HFF-Myc (cell line): ENCODE results near the gene SHF.

Source experiments
- DNase-seq: peaks from one replicate; pipeline ENCODE4 v3.0.0-alpha.2; 2011; ENCODE audit warnings: low read depth; ENCODE audit errors: extremely low read depth
- H3K4me3 ChIP-seq: replicated peaks from 2 replicates; pipeline ENCODE4 v1.5.1; 2011; ENCODE audit warnings: low read depth, mild to moderate bottlenecking, control low read depth, low read length
- TF ChIP-seq, protein P1 (sequence below): IDR thresholded peaks from 2 replicates; pipeline ENCODE4 v1.5.1; 2012; ENCODE audit warnings: mild to moderate bottlenecking, low read depth, low read length, control low read depth; ENCODE audit errors: missing control alignments

The SHF gene

DNA sequence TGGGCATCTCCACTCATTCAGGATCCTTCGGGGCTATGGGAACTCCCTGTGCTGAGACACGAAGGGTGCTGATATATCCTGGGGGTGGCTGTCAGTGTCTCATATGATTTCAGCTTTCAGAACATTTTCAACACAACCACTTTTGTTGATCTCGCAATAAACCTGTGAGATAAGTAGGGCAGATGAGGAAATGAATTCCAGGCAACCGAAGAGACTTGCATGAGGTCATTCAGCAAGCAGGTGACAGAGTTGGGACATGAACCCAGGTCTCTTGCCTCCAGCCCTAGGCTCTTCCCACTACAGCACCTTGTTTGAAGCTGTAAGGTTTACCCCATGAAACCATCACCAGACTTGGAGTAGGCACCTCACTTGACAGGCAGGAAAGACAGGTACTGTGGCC, 41.4 kb downstream of the SHF start:
- H3K4me3 ChIP-seq, result no peak overlapping the region
- TF ChIP-seq, protein P1, sequence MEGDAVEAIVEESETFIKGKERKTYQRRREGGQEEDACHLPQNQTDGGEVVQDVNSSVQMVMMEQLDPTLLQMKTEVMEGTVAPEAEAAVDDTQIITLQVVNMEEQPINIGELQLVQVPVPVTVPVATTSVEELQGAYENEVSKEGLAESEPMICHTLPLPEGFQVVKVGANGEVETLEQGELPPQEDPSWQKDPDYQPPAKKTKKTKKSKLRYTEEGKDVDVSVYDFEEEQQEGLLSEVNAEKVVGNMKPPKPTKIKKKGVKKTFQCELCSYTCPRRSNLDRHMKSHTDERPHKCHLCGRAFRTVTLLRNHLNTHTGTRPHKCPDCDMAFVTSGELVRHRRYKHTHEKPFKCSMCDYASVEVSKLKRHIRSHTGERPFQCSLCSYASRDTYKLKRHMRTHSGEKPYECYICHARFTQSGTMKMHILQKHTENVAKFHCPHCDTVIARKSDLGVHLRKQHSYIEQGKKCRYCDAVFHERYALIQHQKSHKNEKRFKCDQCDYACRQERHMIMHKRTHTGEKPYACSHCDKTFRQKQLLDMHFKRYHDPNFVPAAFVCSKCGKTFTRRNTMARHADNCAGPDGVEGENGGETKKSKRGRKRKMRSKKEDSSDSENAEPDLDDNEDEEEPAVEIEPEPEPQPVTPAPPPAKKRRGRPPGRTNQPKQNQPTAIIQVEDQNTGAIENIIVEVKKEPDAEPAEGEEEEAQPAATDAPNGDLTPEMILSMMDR, result no peak
- DNase-seq, result no peak

DNA sequence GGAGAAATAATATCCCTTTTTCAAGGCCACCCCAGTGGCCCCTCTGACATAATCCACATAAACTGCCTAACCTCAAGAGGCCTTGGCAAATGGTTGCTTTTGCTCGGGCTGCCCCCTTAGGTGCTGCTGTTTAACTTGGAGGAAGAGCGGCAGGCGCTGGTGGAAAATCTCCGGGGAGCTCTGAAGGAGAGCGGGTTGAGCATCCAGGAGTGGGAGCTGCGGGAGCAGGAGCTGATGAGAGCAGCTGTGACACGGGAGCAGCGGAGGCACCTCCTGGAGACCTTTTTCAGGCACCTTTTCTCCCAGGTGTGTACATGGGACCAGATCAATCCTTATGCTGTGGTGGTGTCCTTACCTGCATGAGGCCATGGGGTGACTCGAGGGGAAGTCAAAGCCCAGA, 43.0 kb downstream of the SHF start:
- no peak overlapping the region for H3K4me3 ChIP-seq
- DNase-seq, result no peak
- TF ChIP-seq, protein P1, result no peak

DNA sequence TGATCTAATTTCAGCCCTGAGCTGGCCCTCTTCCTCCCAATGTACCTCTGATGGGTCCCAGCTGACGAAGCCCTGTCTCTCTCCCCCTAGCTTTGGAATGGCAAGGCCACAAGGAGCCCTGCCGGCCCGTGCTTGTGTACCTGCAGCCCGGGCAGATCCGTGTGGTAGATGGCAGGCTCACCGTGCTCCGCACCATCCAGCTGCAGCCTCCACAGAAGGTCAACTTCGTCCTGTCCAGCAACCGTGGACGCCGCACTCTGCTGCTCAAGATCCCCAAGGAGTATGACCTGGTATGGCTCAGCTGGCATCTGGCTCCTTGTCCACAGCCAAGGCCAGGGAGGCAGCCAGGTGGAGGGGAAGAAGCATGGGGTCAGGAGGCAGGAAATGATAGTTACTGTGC, 43.8 kb downstream of the SHF start:
- TF ChIP-seq, protein P1, result no peak
- H3K4me3 ChIP-seq, result no peak overlapping the region
- no peak for DNase-seq

DNA sequence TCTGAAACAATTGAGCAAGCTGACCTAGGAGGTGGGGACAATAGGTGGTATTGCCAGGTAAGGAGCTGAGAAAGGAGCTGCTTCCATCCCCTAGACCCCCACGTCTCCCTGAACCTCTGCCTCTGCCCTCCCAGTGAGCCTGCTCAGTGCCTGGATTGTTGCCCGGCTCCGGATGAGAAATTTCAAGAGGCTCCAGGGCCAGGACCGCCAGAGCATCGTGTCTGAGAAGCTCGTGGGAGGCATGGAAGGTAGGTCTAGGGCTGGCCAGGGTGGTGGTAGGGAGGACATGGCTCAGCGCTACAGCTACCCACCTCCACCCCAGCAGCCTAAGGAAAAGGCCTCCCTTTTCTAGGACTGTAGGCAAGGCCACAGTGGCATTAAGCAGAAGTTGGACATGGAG, 44.7 kb downstream of the SHF start:
- DNase-seq, result no peak
- no peak overlapping the region for H3K4me3 ChIP-seq
- TF ChIP-seq, protein P1, result no peak

DNA sequence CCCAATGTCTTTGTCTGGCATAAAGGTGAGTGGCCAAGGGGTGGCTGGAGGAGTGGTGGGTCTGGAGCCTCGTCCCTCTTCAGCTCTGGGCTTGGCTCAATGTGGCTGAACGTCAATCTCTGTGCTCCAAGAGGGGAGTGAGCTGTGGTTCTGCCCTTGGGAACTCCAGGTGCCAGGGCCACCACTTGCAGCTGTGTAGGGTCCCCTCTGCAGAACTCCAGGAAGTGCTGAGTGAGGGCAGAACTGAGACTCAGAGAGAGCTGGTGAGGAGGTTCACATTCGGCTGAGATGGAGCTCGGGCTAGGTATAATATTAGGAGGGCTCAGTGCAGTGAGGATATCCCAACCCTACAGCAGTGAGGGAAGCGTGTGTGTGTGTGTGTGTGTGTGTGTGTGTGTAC, 46.4 kb downstream of the SHF start:
- TF ChIP-seq, protein P1, result no peak
- DNase-seq, result no peak
- H3K4me3 ChIP-seq, result no peak overlapping the region

DNA sequence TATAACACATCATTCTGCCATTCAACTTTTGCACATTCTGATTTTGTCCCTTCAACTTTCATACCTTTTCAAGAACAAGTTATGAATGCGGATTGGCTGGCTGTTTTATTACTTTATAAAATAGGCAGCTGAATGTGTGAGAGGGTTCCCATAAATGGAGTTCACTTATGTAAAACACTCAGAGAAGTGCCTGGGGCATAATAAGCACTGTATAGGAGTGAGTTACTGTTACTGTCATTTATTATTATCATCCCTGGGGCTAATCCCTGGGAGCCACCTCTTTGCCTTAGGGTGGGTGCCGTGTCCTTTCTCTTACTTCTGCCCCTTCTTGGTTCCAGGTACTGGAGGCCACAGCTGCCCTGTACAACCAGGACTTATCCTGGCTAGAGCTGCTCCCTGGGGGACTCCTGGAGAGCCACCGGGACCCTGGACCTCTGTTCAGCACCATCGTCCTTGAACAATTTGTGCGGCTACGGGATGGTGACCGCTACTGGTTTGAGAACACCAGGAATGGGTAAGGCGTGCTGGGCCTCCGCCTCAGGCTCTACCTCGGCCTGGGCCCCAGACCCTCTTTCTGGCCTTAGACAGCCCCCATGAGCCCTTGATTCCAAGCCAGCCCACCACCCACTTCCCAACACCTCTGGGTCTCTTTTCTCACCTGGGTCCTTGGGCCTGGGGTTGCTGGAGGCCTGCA, 47.1 kb downstream of the SHF start:
- TF ChIP-seq, protein P1, result no peak
- H3K4me3 ChIP-seq, result no peak overlapping the region
- DNase-seq, result no peak

DNA sequence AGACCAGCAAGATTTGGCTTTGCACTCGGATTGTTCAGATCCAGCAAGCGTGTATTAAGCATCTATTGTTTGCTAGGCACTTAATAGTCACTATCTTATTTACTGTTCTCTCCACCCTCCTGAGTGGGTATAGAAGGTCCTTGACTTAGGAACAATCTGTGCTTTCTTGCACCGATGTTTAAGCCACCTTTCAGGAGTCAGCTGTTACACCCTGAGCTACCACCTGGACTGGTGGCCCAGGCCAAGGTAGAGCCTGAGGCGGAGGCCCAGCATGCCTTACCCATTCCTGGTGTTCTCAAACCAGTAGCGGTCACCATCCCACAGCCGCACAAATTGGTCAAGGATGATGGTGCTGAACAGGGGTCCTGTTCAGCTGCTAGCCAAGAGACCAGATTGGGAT, 48.0 kb downstream of the SHF start:
- H3K4me3 ChIP-seq, result no peak overlapping the region
- TF ChIP-seq, protein P1, result no peak
- no peak for DNase-seq
